DND-41 (cell line): Measurements from ENCODE around the gene FSIP1.

Experiments
- ATAC-seq: fragments of 200-7000 bp; cut with Tn5 transposase; 3 replicates; pipeline ENCODE4 v1.9.1; 2021; ENCODE audit warnings: low read depth; ENCODE audit not compliant: insufficient read depth
- DNase-seq: peaks from one replicate; pipeline ENCODE4 v3.0.0-alpha.2; 2020
- H2AFZ ChIP-seq: 2 replicates; pipeline ENCODE4 v1.6.0; 2012; ENCODE audit warnings: low read depth, low read length
- H3K27ac ChIP-seq: 2 replicates; pipeline ENCODE4 v1.5.1; 2012; ENCODE audit warnings: low read length, inconsistent platforms
- H3K27me3 ChIP-seq: fragments of 200-600 bp; sonication (generic); 2 replicates; pipeline ENCODE4 v1.6.0; 2012; ENCODE audit warnings: low read length, mild to moderate bottlenecking, inconsistent platforms; ENCODE audit not compliant: insufficient read depth, poor library complexity
- H3K36me3 ChIP-seq: 2 replicates; pipeline ENCODE4 v1.5.1; 2012; ENCODE audit warnings: low read length, inconsistent platforms; ENCODE audit not compliant: insufficient read depth
- H3K4me1 ChIP-seq: 2 replicates; pipeline ENCODE4 v1.5.1; 2012; ENCODE audit warnings: mild to moderate bottlenecking, low read length; ENCODE audit not compliant: insufficient read depth
- H3K4me2 ChIP-seq: 2 replicates; pipeline ENCODE4 v1.6.0; 2012; ENCODE audit warnings: mild to moderate bottlenecking, moderate library complexity, low read length, inconsistent platforms; ENCODE audit not compliant: insufficient read depth
- H3K4me3 ChIP-seq, 2 experiments: fragments of 200-600 bp in 1 of 2; shearing (Covaris generic) in 1 of 2; 2 replicates each; pipeline ENCODE4 v1.5.1; 2012 to 2016; ENCODE audit warnings: inconsistent platforms in 2 of 2, low read length in 2 of 2, mild to moderate bottlenecking in 2 of 2, low read depth in 1 of 2, moderate library complexity in 1 of 2
- H3K79me2 ChIP-seq: 2 replicates; pipeline ENCODE4 v1.6.0; 2012; ENCODE audit warnings: low read length, inconsistent platforms; ENCODE audit not compliant: insufficient read depth
- H3K9ac ChIP-seq: 2 replicates; pipeline ENCODE4 v1.6.0; 2012; ENCODE audit warnings: low read depth, mild to moderate bottlenecking, inconsistent platforms, low read length, moderate library complexity
- H3K9me3 ChIP-seq: 2 replicates; pipeline ENCODE4 v1.5.1; 2012; ENCODE audit warnings: low read length, moderate library complexity, mild to moderate bottlenecking, inconsistent platforms; ENCODE audit not compliant: insufficient read depth, severe bottlenecking
- H4K20me1 ChIP-seq: 2 replicates; pipeline ENCODE4 v1.6.0; 2012; ENCODE audit warnings: low read length; ENCODE audit not compliant: insufficient read depth
- CTCF ChIP-seq: IDR thresholded peaks from 2 replicates; pipeline ENCODE4 v1.5.1; 2012; ENCODE audit warnings: borderline replicate concordance, low read length, moderate library complexity, mild to moderate bottlenecking; ENCODE audit not compliant: poor library complexity, severe bottlenecking; ENCODE audit errors: extremely low read depth
- EZH2 ChIP-seq: IDR thresholded peaks from 3 replicates; pipeline ENCODE4 v1.6.1; 2012; ENCODE audit warnings: borderline replicate concordance, low read depth, mild to moderate bottlenecking, moderate library complexity, low read length, inconsistent platforms; ENCODE audit not compliant: severe bottlenecking

Gene FSIP1

DNA sequence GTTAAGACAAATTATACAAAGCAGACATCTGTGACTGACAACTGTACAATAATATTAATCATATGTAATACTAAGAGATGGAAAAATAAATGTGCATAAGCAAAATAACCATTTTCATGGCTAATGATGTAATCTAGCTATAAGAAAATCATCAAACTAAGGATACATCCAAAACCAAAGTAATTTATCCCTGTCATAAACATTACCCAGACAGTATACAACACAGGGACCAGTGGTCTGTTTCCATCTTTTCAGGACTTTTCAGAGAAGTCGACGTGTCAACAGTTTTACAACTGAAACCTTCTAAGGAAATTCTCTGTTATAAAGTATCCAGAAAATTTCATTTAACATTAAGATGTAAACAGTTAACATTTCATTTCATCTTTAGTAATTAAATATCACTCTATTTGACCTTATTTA, 190.7 kb downstream of the FSIP1 start:
- H3K9me3 ChIP-seq, result no peaks in the 10 kb centered on the region
- no peak overlapping the region for H3K27ac ChIP-seq
- ATAC-seq (no peak), DNase-seq (no peak)
- H3K79me2 ChIP-seq, result no peaks in the 10 kb centered on the region
- no peaks in the 10 kb centered on the region for H3K4me1 ChIP-seq
- no peak overlapping the region for H3K9ac ChIP-seq
- H3K27me3 ChIP-seq, result no peaks in the 10 kb centered on the region
- no peak overlapping the region for H2AFZ ChIP-seq
- no peak overlapping the region for H3K4me2 ChIP-seq
- no peak for TF ChIP-seq CTCF
- TF ChIP-seq EZH2, result no peak
- H4K20me1 ChIP-seq, result no peaks in the 10 kb centered on the region
- no peak overlapping the region for H3K4me3 ChIP-seq
- H3K36me3 ChIP-seq, result no peaks in the 10 kb centered on the region

GRCh38 chr15:39591141-39591895, 191.3 kb downstream of the FSIP1 start:
- H3K27me3 ChIP-seq, result no peaks in the 10 kb centered on the region
- TF ChIP-seq CTCF (no peak), EZH2 (no peak)
- no peak overlapping the region for H2AFZ ChIP-seq
- H3K79me2 ChIP-seq, result no peaks in the 10 kb centered on the region
- H4K20me1 ChIP-seq, result no peaks in the 10 kb centered on the region
- ATAC-seq (no peak), DNase-seq (no peak)
- no peaks in the 10 kb centered on the region for H3K4me1 ChIP-seq
- no peaks in the 10 kb centered on the region for H3K36me3 ChIP-seq
- no peak overlapping the region for H3K4me2 ChIP-seq
- no peak overlapping the region for H3K27ac ChIP-seq
- H3K9ac ChIP-seq, result no peak overlapping the region
- no peaks in the 10 kb centered on the region for H3K9me3 ChIP-seq
- no peak overlapping the region for H3K4me3 ChIP-seq

- no peak for ATAC-seq
- Histone ChIP-seq H3K9me3 (no peaks in the 10 kb centered on the region), H3K4me3 (no peak overlapping the region), H3K27me3 (no peaks in the 10 kb centered on the region), H3K4me2 (no peak overlapping the region), H3K9ac (no peak overlapping the region), H4K20me1 (no peaks in the 10 kb centered on the region), H3K36me3 (no peaks in the 10 kb centered on the region), H2AFZ (no peak overlapping the region), H3K4me1 (no peaks in the 10 kb centered on the region), H3K79me2 (no peaks in the 10 kb centered on the region), H3K27ac (no peak overlapping the region)
- no peak for DNase-seq
- TF ChIP-seq CTCF (no peak), EZH2 (no peak)
Measured at GRCh38 chr15:39589815-39590644, 192.6 kb downstream of the FSIP1 start.
